Ammon's horn (tissue), 1 donor: ENCODE results near the gene CACNA2D1.
A peak's percentile ranks its signal among the peaks of the same experiment; 100 is the strongest.

ENCODE experiments used
- DNase-seq: peaks from one replicate; pipeline ENCODE4 v3.0.0-alpha.2; 2016; ENCODE audit warnings: low spot score

The CACNA2D1 gene

GRCh38 chr7:82109288-82109687 is 334.3 kb downstream of the CACNA2D1 start:
- no peak for DNase-seq

GRCh38 chr7:82106201-82106600 is 337.4 kb downstream of the CACNA2D1 start:
- no peak for DNase-seq

GRCh38 chr7:82105463-82105862 is 338.1 kb downstream of the CACNA2D1 start:
- no peak for DNase-seq

GRCh38 chr7:82098414-82098813 is 345.2 kb downstream of the CACNA2D1 start:
- DNase-seq: no peak

- DNase-seq: no peak
Measured at GRCh38 chr7:82091126-82091684, 352.4 kb downstream of the CACNA2D1 start.

GRCh38 chr7:82087099-82087498 is 356.5 kb downstream of the CACNA2D1 start:
- no peak for DNase-seq

GRCh38 chr7:82085116-82085515 is 358.5 kb downstream of the CACNA2D1 start:
- no peak for DNase-seq

- no peak for DNase-seq
Measured at GRCh38 chr7:82081644-82082224, 361.8 kb downstream of the CACNA2D1 start.

- DNase-seq: no peak
Measured at GRCh38 chr7:82080254-82080927, 363.2 kb downstream of the CACNA2D1 start.

- DNase-seq: no peak
Measured at GRCh38 chr7:82079527-82079926, 364.1 kb downstream of the CACNA2D1 start.

GRCh38 chr7:82078807-82079206 is 364.8 kb downstream of the CACNA2D1 start:
- no peak for DNase-seq

- no peak for DNase-seq
Measured at GRCh38 chr7:82071468-82071867, 372.1 kb downstream of the CACNA2D1 start.

GRCh38 chr7:82067628-82068264 is 375.8 kb downstream of the CACNA2D1 start:
- DNase-seq: no peak

GRCh38 chr7:82057476-82057875 is 386.1 kb downstream of the CACNA2D1 start:
- DNase-seq: no peak

- no peak for DNase-seq
Measured at GRCh38 chr7:82056282-82056681, 387.3 kb downstream of the CACNA2D1 start.

GRCh38 chr7:82054544-82054943 is 389.0 kb downstream of the CACNA2D1 start:
- no peak for DNase-seq

GRCh38 chr7:82053453-82054032 is 390.0 kb downstream of the CACNA2D1 start:
- no peak for DNase-seq

GRCh38 chr7:82051601-82052000 is 392.0 kb downstream of the CACNA2D1 start:
- DNase-seq: peak; percentile 18

- no peak for DNase-seq
Measured at GRCh38 chr7:82050792-82051191, 392.8 kb downstream of the CACNA2D1 start.

- DNase-seq: peak; percentile 13
Measured at GRCh38 chr7:82049891-82050533, 393.6 kb downstream of the CACNA2D1 start.

- peak; percentile 27 for DNase-seq
Measured at GRCh38 chr7:82049442-82049841, 394.1 kb downstream of the CACNA2D1 start.

GRCh38 chr7:82044497-82045080 is 399.0 kb downstream of the CACNA2D1 start:
- peak; percentile 84 for DNase-seq
